DOHH2 (cell line): ENCODE data around the gene PRKN.

Experiments
- EZH2phosphoT487 ChIP-seq: fragments of 200-600 bp; sonication (generic); IDR thresholded peaks from 2 replicates; pipeline ENCODE4 v1.6.1; 2017; ENCODE audit warnings: borderline replicate concordance, mild to moderate bottlenecking, antibody characterized with exemption, low read length, moderate library complexity, mixed read lengths
- TF ChIP-seq, protein P1 (sequence below): fragments of 200-600 bp; sonication (generic); IDR thresholded peaks from one replicate; pipeline ENCODE4 v1.5.1; 2014; ENCODE audit warnings: antibody characterized with exemption, mild to moderate bottlenecking, low read depth, low read length; ENCODE audit not compliant: poor library complexity, severe bottlenecking

- TF ChIP-seq, protein P1, sequence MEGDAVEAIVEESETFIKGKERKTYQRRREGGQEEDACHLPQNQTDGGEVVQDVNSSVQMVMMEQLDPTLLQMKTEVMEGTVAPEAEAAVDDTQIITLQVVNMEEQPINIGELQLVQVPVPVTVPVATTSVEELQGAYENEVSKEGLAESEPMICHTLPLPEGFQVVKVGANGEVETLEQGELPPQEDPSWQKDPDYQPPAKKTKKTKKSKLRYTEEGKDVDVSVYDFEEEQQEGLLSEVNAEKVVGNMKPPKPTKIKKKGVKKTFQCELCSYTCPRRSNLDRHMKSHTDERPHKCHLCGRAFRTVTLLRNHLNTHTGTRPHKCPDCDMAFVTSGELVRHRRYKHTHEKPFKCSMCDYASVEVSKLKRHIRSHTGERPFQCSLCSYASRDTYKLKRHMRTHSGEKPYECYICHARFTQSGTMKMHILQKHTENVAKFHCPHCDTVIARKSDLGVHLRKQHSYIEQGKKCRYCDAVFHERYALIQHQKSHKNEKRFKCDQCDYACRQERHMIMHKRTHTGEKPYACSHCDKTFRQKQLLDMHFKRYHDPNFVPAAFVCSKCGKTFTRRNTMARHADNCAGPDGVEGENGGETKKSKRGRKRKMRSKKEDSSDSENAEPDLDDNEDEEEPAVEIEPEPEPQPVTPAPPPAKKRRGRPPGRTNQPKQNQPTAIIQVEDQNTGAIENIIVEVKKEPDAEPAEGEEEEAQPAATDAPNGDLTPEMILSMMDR = no peak
- TF ChIP-seq EZH2phosphoT487 = no peak
These were observed 1245.1 kb downstream of the PRKN start for GRCh38 chr6:161482517-161482858.
